ENCODE measurements around the gene ZNF789.

ZNF789 gene

GRCh38 chr7:99452541-99452940 lies 20.1 kb upstream of the ZNF789 start (continued):
- no peak for TF ChIP-seq WT1 (tag by site-specific recombination; IDR thresholded peaks at IDR 0.05)
- TF ChIP-seq ZNF677 (tag by site-specific recombination; IDR thresholded peaks at IDR 0.05): no peak
- TF ChIP-seq ZNF600 (tag by site-specific recombination; IDR thresholded peaks at IDR 0.05): no peak
- TF ChIP-seq KLF17 (tag by site-specific recombination; IDR thresholded peaks at IDR 0.05): no peak
- TF ChIP-seq ZNF843 (tag by site-specific recombination; IDR thresholded peaks at IDR 0.05): no peak
- TF ChIP-seq ZNF214 (tag by site-specific recombination; IDR thresholded peaks at IDR 0.05; ENCODE audit: borderline replicate concordance): no peak
- TF ChIP-seq ZNF223 (tag by site-specific recombination; IDR thresholded peaks at IDR 0.05): no peak
- TF ChIP-seq ZNF791 (tag by site-specific recombination; IDR thresholded peaks at IDR 0.05): no peak
- TF ChIP-seq ZNF596 (tag by site-specific recombination; IDR thresholded peaks at IDR 0.05): no peak
- TF ChIP-seq ZNF184 (tag by site-specific recombination; IDR thresholded peaks at IDR 0.05): no peak
- TF ChIP-seq ZNF692 (tag by site-specific recombination; IDR thresholded peaks at IDR 0.05): no peak
- no peak for TF ChIP-seq ZNF146 (tag by site-specific recombination; IDR thresholded peaks at IDR 0.05)
- TF ChIP-seq ZNF311 (tag by site-specific recombination; IDR thresholded peaks at IDR 0.05; ENCODE audit: borderline replicate concordance): no peak

- H3K27ac ChIP-seq (ENCODE audit: extremely low read depth, low read depth, low read length): no peak overlapping the region
- no peaks in the 10 kb centered on the region for H3K4me1 ChIP-seq (ENCODE audit: control insufficient read depth, insufficient read depth, low read length)
- CTCF ChIA-PET: no interaction called here
- POLR2A ChIA-PET: no interaction called here
- H3K36me3 ChIP-seq (ENCODE audit: control insufficient read depth in 2 of 2, insufficient read depth in 1 of 2, low read length in 2 of 2): peaks cover 6 to 97% of the 10 kb centered on the region in 2 experiments; a peak in 1 of 3 replicates
- peak; percentile 74 for TF ChIP-seq ZIC2 (tag by site-specific recombination; IDR thresholded peaks at IDR 0.05)
- no peak for TF ChIP-seq ZNF16 (tag by site-specific recombination; IDR thresholded peaks at IDR 0.05; ENCODE audit: low read depth)
- TF ChIP-seq ZNF449 (tag by site-specific recombination; IDR thresholded peaks at IDR 0.05): peak; percentile 99
- TF ChIP-seq ZNF148 (tag by site-specific recombination; IDR thresholded peaks at IDR 0.05; ENCODE audit: borderline replicate concordance): no peak
- H3K4me3 ChIP-seq (ENCODE audit: low read depth, low read length): no peak overlapping the region
- no peaks in the 10 kb centered on the region for H3K9me3 ChIP-seq (ENCODE audit: control insufficient read depth, insufficient read depth, low read depth, low read length)
Measured at GRCh38 chr7:99453105-99453504, 19.6 kb upstream of the ZNF789 start.

- H3K27ac ChIP-seq (ENCODE audit: extremely low read depth, low read depth, low read length): no peak overlapping the region
- CTCF ChIA-PET: interaction anchor here (0.6 kb wide), 1 partner anchor 161 kb away, joined by 3 read pairs; the partner anchor contains the start of gene ZSCAN25
- TF ChIP-seq ZNF280D (tag by site-specific recombination; IDR thresholded peaks at IDR 0.05) (no peak), ZNF544 (tag by site-specific recombination; IDR thresholded peaks at IDR 0.05) (no peak), ZBTB10 (tag by site-specific recombination; IDR thresholded peaks at IDR 0.05) (no peak), ZNF791 (tag by site-specific recombination; IDR thresholded peaks at IDR 0.05) (no peak)
Measured at GRCh38 chr7:99455874-99456273, 16.8 kb upstream of the ZNF789 start.

More at GRCh38 chr7:99455874-99456273, 16.8 kb upstream of the ZNF789 start:
- Histone ChIP-seq H3K4me3 (ENCODE audit: low read depth, low read length) (no peak overlapping the region), H3K9me3 (ENCODE audit: control insufficient read depth, insufficient read depth, low read depth, low read length) (no peaks in the 10 kb centered on the region), H3K4me1 (ENCODE audit: control insufficient read depth, insufficient read depth, low read length) (no peaks in the 10 kb centered on the region), H3K36me3 (ENCODE audit: control insufficient read depth in 2 of 2, insufficient read depth in 1 of 2, low read length in 2 of 2) (peaks cover 11 to 97% of the 10 kb centered on the region in 2 experiments; a peak in 2 of 3 replicates)
- POLR2A ChIA-PET: interaction anchor here (0.6 to 1.4 kb wide), 5 partner anchors 8 to 49 kb away, joined by 3 to 4 read pairs (median 3); partner anchors contain the start of genes ZKSCAN5 and ZNF394

All from HEK293 (cell line).